SKM-1 treated with dmso at 0.1 percent for 144 hours (cell line): ENCODE data around the gene DTNBP1.

Source experiments
- DNase-seq: peaks from one replicate; lab custom pipeline; 2025; ENCODE audit not compliant: unreplicated experiment; lab: John Stamatoyannopoulos, UW

The DTNBP1 gene

GRCh38 chr6:15662326-15663129 lies at the start of gene DTNBP1:
Gene DTNBP1 (minus strand): TSS chr6:15663028. CDS start chr6:15662869, 159 bp downstream.
- DNase-seq, result peak; percentile 76

- no peak for DNase-seq
Observed at GRCh38 chr6:15709651-15710269, 46.9 kb upstream of the DTNBP1 start.

GRCh38 chr6:15708231-15708630 lies 45.4 kb upstream of the DTNBP1 start:
- DNase-seq, result no peak

- DNase-seq, result no peak
Observed at GRCh38 chr6:15705981-15706380, 43.2 kb upstream of the DTNBP1 start.

GRCh38 chr6:15698471-15698870 lies 35.6 kb upstream of the DTNBP1 start:
- no peak for DNase-seq

GRCh38 chr6:15697895-15698294 lies 35.1 kb upstream of the DTNBP1 start:
- DNase-seq, result no peak

GRCh38 chr6:15691250-15691869 lies 28.5 kb upstream of the DTNBP1 start:
- DNase-seq, result peak; percentile 90

- no peak for DNase-seq
Observed at GRCh38 chr6:15690510-15690909, 27.7 kb upstream of the DTNBP1 start.

- DNase-seq, result peak; percentile 5
Observed at GRCh38 chr6:15689586-15690482, 27.0 kb upstream of the DTNBP1 start.

- DNase-seq, result no peak
Observed at GRCh38 chr6:15685619-15686018, 22.8 kb upstream of the DTNBP1 start.

- DNase-seq, result peak; percentile 48
Observed at GRCh38 chr6:15682965-15683822, 20.4 kb upstream of the DTNBP1 start.

- no peak for DNase-seq
Observed at GRCh38 chr6:15681946-15682345, 19.1 kb upstream of the DTNBP1 start.

- no peak for DNase-seq
Observed at GRCh38 chr6:15678514-15678913, 15.7 kb upstream of the DTNBP1 start.

- no peak for DNase-seq
Observed at GRCh38 chr6:15677822-15678221, 15.0 kb upstream of the DTNBP1 start.

- peak; percentile 40 for DNase-seq
Observed at GRCh38 chr6:15675536-15676220, 12.8 kb upstream of the DTNBP1 start.

GRCh38 chr6:15674690-15675386 lies 12.0 kb upstream of the DTNBP1 start:
- DNase-seq, result no peak

GRCh38 chr6:15673666-15674065 lies 10.8 kb upstream of the DTNBP1 start:
- no peak for DNase-seq

- DNase-seq, result no peak
Observed at GRCh38 chr6:15672818-15673217, 10.0 kb upstream of the DTNBP1 start.

- DNase-seq, result peak; percentile 9
Observed at GRCh38 chr6:15672291-15672690, 9.5 kb upstream of the DTNBP1 start.
